OCI-LY7 (cell line): ENCODE data around the gene BICDL1. TPM values are rescaled to one million over a fixed set of nuclear protein-coding genes. Genes with fewer than 3 reads are reported as not detected.

Experiments used
- BruUV-seq: library from RNA; stranded (reverse); fragments of 400-500 nt; replicated peaks from 2 replicates; lab custom pipeline; 2021; lab: Mats Ljungman, UMichigan
- CTCF ChIA-PET: fragments of 300-600 bp; sonication (Branson Sonifier 250); formaldehyde crosslinking; loops from one replicate; lab custom pipeline; 2022; ENCODE audit warnings: antibody characterized with exemption; ENCODE audit not compliant: unreplicated experiment; lab: Charles Lee
- POLR2A ChIA-PET: fragments of 300-600 bp; sonication (Branson Sonifier 250); formaldehyde crosslinking; loops from one replicate; lab custom pipeline; 2022; ENCODE audit warnings: antibody characterized with exemption; lab: Charles Lee
- DNase-seq: peaks from one replicate; pipeline ENCODE4 v3.0.0-alpha.2; 2015; ENCODE audit warnings: low spot score
- H2AFZ ChIP-seq: fragments of 200-600 bp; sonication (generic), shearing (Covaris generic); 2 replicates; pipeline ENCODE4 v1.6.1; 2014; ENCODE audit warnings: mild to moderate bottlenecking, antibody characterized with exemption, low read length, moderate library complexity
- H3K27ac ChIP-seq: fragments of 200-600 bp; sonication (generic); 2 replicates; pipeline ENCODE4 v1.5.1; 2014; ENCODE audit warnings: mixed run types, low read depth, mild to moderate bottlenecking, moderate library complexity, low read length, inconsistent platforms; ENCODE audit not compliant: poor library complexity, severe bottlenecking
- H3K36me3 ChIP-seq: fragments of 200-600 bp; sonication (generic); 2 replicates; pipeline ENCODE4 v1.6.1; 2014; ENCODE audit warnings: mild to moderate bottlenecking, antibody characterized with exemption, low read length, moderate library complexity, mixed read lengths; ENCODE audit not compliant: insufficient read depth
- H3K4me1 ChIP-seq: fragments of 200-600 bp; sonication (generic); 2 replicates; pipeline ENCODE4 v1.5.1; 2014; ENCODE audit warnings: mild to moderate bottlenecking, low read length; ENCODE audit not compliant: insufficient read depth, poor library complexity, severe bottlenecking
- H3K4me2 ChIP-seq: fragments of 200-600 bp; sonication (generic); 2 replicates; pipeline ENCODE4 v1.6.1; 2014; ENCODE audit warnings: mild to moderate bottlenecking, low read length
- H3K4me3 ChIP-seq: fragments of 200-600 bp; sonication (generic); 2 replicates; pipeline ENCODE4 v1.5.1; 2014; ENCODE audit warnings: mild to moderate bottlenecking, low read depth, low read length; ENCODE audit not compliant: poor library complexity, severe bottlenecking
- H3K79me2 ChIP-seq: fragments of 200-600 bp; sonication (generic); 2 replicates; pipeline ENCODE4 v1.6.1; 2016; ENCODE audit warnings: low read depth, mild to moderate bottlenecking, low read length, moderate library complexity, mixed read lengths; ENCODE audit not compliant: insufficient read depth
- H3K9me2 ChIP-seq: fragments of 200-600 bp; sonication (generic); 2 replicates; pipeline ENCODE4 v1.6.1; 2016; ENCODE audit warnings: mild to moderate bottlenecking, low read length, mixed read lengths; ENCODE audit not compliant: insufficient read depth
- H3K9me3 ChIP-seq: fragments of 200-600 bp; sonication (generic); 2 replicates; pipeline ENCODE4 v1.6.1; 2014; ENCODE audit warnings: mild to moderate bottlenecking, mixed run types, low read length, mixed read lengths
- H4K20me1 ChIP-seq: fragments of 200-600 bp; sonication (generic); 2 replicates; pipeline ENCODE4 v1.6.1; 2014; ENCODE audit warnings: mild to moderate bottlenecking, antibody characterized with exemption, low read length, moderate library complexity, mixed read lengths; ENCODE audit not compliant: insufficient read depth
- CTCF ChIP-seq: fragments of 200-600 bp; sonication (generic); conservative IDR thresholded peaks from 2 replicates; pipeline ENCODE4 v1.5.1; 2014; ENCODE audit warnings: mild to moderate bottlenecking, antibody characterized with exemption, low read length, moderate library complexity, mixed read lengths
- EZH2phosphoT487 ChIP-seq: fragments of 200-600 bp; sonication (generic); IDR thresholded peaks from 2 replicates; pipeline ENCODE4 v1.6.1; 2018; ENCODE audit warnings: low read depth, borderline replicate concordance, mild to moderate bottlenecking, mixed run types, antibody characterized with exemption, low read length, moderate library complexity, mixed read lengths
- intact Hi-C: fragments of 100-400 bp; cut with micrococcal nuclease; formaldehyde crosslinking; loops from one replicate; pipeline ENCODE4 v1.10.0; 2022; ENCODE audit not compliant: unreplicated experiment
- total RNA-seq, 2 experiments: library from RNA; depleted of rRNA in 1 of 2; stranded (reverse); fragments of >200 nt in 1 of 2; shearing (Covaris generic) in 1 of 2; gene quantifications; 2 replicates each; pipeline ENCODE4 v1.2.3, GENCODE V29; 2014 to 2022

The BICDL1 gene
- total RNA-seq, 2 experiments from 2014 or later = 6.5 to 22.6 TPM

- H3K27ac ChIP-seq = no peak overlapping the region
- TF ChIP-seq EZH2phosphoT487 = no peak
- TF ChIP-seq CTCF = no peak
- no peaks in the 10 kb centered on the region for H3K9me3 ChIP-seq
- H3K36me3 ChIP-seq = peaks cover 7% of the 10 kb centered on the region
- H3K4me2 ChIP-seq = no peak overlapping the region
- no peaks in the 10 kb centered on the region for H3K9me2 ChIP-seq
- POLR2A ChIA-PET = interaction anchor here (0.6 to 0.7 kb wide), 3 partner anchors 12 to 354 kb away, joined by 3 to 6 read pairs (median 3); no protein-coding TSS in a partner anchor
- CTCF ChIA-PET = interaction anchor here (0.7 kb wide), 1 partner anchor 9 kb away, joined by 3 read pairs; no protein-coding TSS in a partner anchor
- H3K4me3 ChIP-seq = no peak overlapping the region
- intact Hi-C loops = loop anchor here (10.0 kb wide), 1 partner anchor 183 kb away; the partner anchor contains the start of gene PXN
- DNase-seq = no peak
- peaks cover 11% of the 10 kb centered on the region for H3K4me1 ChIP-seq
- no peaks in the 10 kb centered on the region for H4K20me1 ChIP-seq
- BruUV-seq = no TSS peak
- H2AFZ ChIP-seq = no peak overlapping the region
- H3K79me2 ChIP-seq = no peaks in the 10 kb centered on the region
These were observed 92.6 kb downstream of the BICDL1 start for GRCh38 chr12:120081641-120082040.

GRCh38 chr12:120085920-120086645 lies 97.0 kb downstream of the BICDL1 start:
- Histone ChIP-seq H3K9me2 (no peaks in the 10 kb centered on the region), H3K4me1 (peaks cover 23% of the 10 kb centered on the region), H3K9me3 (no peaks in the 10 kb centered on the region), H3K36me3 (peaks cover 17% of the 10 kb centered on the region), H3K4me2 (peak overlapping the region; percentile 78), H4K20me1 (no peaks in the 10 kb centered on the region), H3K4me3 (peak overlapping the region; percentile 53), H3K79me2 (no peaks in the 10 kb centered on the region), H2AFZ (peak overlapping the region; percentile 82; the same call in 1 of the 2 replicates), H3K27ac (peak overlapping the region; percentile 17)
- ChIA-PET CTCF (no interaction called here), POLR2A (interaction anchor here (0.5 to 1.1 kb wide), 4 partner anchors 59 to 154 kb away, joined by 3 to 5 read pairs (median 4); partner anchors contain the start of gene BICDL1)
- DNase-seq = peak; percentile 27
- no TSS peak for BruUV-seq
- intact Hi-C loops = loop anchor here (2.0 to 10.0 kb wide), 2 partner anchors 31 to 179 kb away; partner anchors contain the start of genes PXN and RAB35
- TF ChIP-seq CTCF = no peak
- no peak for TF ChIP-seq EZH2phosphoT487
